NCI-H2227 (cell line): ENCODE results near the gene SLC25A12.

Experiments used
- DNase-seq: peaks from one replicate; lab custom pipeline; 2025; ENCODE audit not compliant: unreplicated experiment; lab: John Stamatoyannopoulos, UW

Gene SLC25A12

GRCh38 chr2:171889808-171890207, 4.2 kb downstream of the SLC25A12 start:
- DNase-seq: no peak

- no peak for DNase-seq
Observed at GRCh38 chr2:171889333-171889732, 4.7 kb downstream of the SLC25A12 start.

GRCh38 chr2:171883275-171883893, 10.7 kb downstream of the SLC25A12 start:
- peak; percentile 35 for DNase-seq

GRCh38 chr2:171882089-171882769, 11.8 kb downstream of the SLC25A12 start:
- DNase-seq: no peak

- no peak for DNase-seq
Observed at GRCh38 chr2:171880774-171881173, 13.3 kb downstream of the SLC25A12 start.

GRCh38 chr2:171879865-171880264, 14.2 kb downstream of the SLC25A12 start:
- DNase-seq: no peak

DNA sequence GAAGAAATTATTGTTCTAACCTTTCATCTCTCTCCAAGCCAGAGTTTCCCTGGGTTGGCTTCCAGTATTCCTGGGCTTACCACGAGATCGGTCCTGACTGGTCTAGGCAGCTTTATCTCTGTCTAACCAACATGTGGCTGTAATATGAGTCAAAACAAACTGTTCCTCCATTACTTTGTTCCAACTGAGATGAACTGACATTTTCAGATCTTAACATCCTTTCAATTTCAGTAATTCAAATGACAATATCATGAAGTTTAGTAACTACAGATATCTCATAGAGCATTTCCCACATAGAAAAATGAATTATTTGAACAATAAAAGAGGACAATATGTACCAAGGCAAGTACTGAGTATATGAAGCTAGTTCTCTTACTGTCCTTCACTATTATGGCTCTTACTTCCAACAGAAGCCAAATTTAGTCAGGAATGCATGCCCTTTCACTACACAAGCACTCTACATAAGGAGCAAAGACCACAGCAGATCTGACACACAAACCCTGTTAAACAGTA, 15.5 kb downstream of the SLC25A12 start:
- DNase-seq: no peak

DNA sequence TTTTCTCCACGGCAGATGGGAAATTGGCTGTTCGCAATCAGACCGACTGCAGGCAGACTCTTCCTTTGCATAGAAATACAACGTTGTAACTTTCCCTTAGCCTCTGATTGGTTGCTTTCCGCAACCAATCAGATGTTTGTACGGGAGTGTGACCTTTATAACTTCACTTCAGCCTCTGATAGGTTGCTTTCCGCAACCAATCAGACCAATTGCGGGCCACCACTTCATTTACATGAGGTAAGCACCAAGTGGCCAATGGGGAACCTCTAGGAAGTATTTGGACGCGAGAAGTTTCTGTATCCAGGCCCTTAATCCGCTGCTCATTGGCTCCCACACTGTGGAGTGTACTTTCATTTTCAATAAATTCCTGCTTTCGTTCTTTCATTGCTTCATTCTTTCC, 19.1 kb downstream of the SLC25A12 start:
- no peak for DNase-seq

- DNase-seq: no peak
Observed at GRCh38 chr2:171874517-171874916, 19.5 kb downstream of the SLC25A12 start.

DNA sequence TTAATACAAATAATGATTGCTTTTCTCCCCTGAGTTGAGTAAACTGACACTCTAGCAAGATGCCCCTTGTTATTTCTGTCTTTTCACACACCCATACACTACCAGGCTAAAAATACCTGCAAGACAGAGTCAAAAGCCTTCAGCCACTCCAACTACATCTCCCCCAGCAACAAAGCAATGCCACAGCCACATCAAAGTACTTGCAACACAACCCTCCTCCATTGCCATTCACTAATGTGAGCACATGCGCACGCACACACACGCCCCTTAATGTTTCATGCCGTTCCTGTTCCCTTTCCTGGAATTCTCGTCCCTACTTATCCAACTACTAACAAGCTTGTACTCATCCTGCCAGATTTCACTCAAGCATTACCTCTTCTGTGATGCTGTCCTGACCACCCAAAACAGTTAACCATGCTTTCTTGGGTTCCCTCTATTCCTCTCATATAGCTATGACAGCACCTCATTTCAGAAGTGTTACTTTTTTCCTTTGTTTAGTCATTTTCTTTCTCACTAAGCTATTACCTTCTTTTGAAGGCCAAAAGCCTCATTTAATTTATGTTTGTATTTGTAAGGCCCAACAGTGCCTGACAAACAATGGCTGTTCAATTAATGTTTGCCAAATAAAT, 29.6 kb downstream of the SLC25A12 start:
- no peak for DNase-seq

DNA sequence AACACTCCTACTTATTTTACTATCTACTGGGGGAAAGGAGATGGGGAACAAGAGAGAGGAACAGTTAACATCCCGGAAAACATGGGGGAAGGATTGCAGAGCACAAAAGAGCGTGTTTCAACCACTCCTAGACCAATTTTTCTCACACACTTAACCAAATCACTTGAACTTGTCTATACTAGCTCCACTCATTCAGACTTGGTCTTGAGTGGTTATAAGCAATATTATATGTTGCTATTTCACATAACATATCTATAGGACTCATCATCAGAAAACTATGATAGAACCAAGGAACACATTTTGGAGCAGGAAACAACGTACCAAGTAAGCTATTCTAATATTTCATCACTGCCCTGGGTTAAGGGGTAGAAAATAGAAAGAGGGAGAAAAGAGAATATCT, 31.5 kb downstream of the SLC25A12 start:
- no peak for DNase-seq

DNA sequence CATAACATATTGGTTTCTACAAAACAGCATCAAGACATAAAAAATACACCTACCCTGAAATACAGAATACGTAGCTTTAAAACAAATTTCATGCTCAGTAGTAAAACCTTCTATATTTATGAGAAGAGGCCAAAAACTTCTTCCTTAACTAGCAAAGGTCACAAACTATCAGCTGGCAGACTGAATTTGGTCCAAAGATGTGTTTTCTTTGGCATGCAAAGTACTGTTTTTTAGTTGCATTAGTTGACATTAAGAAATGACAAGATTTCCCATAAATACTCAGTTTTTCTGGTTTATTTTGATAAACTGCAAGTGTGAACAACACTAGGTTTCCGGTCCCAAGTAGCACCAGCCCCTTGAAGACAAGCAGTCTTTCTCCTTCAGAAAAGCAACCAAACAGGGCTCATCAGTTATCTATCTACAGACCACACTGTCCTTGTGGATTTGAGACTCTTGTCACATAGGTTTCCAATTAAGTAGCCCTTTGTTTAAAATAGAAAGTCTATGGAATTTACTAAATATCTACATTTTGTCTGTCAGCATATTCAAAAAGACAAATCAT, 35.6 kb downstream of the SLC25A12 start:
- no peak for DNase-seq

GRCh38 chr2:171855401-171855800, 38.6 kb downstream of the SLC25A12 start:
- no peak for DNase-seq

GRCh38 chr2:171852366-171852888, 41.6 kb downstream of the SLC25A12 start:
- no peak for DNase-seq

DNA sequence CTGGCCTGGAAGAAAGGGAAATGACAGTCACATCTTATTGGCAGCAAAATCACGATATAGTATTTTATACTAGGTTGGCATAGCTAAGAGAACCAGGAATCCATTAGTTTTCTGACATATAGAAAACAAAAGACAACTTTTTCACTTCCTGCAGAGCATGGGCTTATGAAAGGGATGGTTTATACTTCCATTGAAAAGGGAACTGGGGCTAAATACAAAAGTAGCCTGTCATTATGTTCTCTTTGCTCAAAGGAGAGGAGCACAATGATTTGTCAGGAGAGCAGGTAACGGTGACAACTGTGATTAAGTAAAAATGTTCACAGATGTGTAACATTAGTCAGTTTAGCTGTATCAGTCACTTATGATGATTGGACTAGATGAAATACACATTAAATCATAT, 46.4 kb downstream of the SLC25A12 start:
- DNase-seq: peak; percentile 19

GRCh38 chr2:171846894-171847293, 47.1 kb downstream of the SLC25A12 start:
- DNase-seq: no peak

GRCh38 chr2:171841996-171842395, 52.0 kb downstream of the SLC25A12 start:
- no peak for DNase-seq

DNA sequence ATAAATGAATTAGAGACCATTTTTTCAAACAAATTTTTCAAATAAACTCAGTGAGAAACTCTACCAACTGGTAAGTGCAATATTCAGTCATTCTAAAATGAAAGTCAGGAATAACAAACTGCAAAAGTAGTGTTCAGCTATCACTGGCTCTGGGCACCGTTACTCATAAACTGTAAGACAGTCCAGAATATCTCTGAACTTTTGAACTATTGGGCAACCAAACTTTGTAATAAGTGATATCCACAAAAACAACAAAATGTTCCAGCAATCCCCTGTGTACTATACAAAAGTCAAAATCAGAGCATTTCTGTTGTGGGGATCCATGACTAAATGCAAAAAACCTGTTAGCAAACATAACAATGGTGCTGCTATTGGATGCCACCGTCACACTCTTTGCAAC, 56.3 kb downstream of the SLC25A12 start:
- no peak for DNase-seq

- no peak for DNase-seq
Observed at GRCh38 chr2:171836146-171836910, 57.7 kb downstream of the SLC25A12 start.

DNA sequence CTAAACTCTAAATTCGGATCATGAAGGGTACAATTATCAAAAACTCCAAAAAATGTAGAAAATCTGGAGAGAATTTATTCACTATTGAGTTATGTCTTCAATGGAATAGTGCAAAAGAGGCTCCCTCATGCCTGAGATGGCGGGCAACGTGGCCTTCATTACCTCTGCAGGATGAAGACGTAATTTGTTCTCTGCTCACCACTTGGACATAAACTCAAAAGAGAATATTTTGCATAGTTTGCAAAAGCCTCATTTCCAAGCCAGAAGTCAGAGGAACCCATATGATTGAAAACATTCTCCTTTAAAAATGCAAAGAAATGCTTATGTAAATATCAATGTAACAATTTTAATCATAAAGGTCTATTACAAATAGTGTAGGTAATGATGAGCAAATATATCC, 58.7 kb downstream of the SLC25A12 start:
- DNase-seq: no peak

DNA sequence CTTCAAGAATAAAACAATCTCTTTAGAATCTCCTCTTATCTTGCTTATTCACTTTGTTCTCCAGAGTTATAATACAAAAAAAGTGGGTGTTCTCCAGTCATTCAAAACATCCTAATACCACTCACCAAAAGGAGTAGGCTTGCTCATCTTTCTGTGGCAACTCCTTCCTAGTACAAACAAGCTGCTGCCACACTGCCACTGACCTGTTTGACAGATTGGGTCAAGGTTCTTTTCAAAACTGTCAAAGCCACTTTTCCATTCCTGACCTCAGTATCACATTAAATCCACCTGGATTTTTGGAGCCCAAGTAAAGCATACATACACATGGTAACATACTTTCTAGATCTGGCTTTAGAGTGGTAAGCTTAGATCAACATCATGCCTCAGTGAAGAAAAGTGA, 59.8 kb downstream of the SLC25A12 start:
- DNase-seq: no peak
